HL-60 (cell line): ENCODE measurements around the gene TBC1D14.

ENCODE experiments used
- DNase-seq, 2 experiments: peaks; one replicate each; pipeline ENCODE4 v3.0.0-alpha.2; 2010 to 2020; ENCODE audit warnings: low read depth in 1 of 2, low spot score in 1 of 2
- H3K27ac ChIP-seq: fragments of 250-450 bp; sonication (Bioruptor Pico); replicated peaks from 2 replicates; pipeline ENCODE4 v1.5.1; 2020; ENCODE audit warnings: mild to moderate bottlenecking, moderate library complexity
- H3K27me3 ChIP-seq: fragments of 250-450 bp; sonication (Bioruptor Pico); 2 replicates; pipeline ENCODE4 v1.5.1; 2021; ENCODE audit warnings: mild to moderate bottlenecking, moderate library complexity; ENCODE audit not compliant: insufficient read depth, poor library complexity, severe bottlenecking
- H3K4me3 ChIP-seq: replicated peaks from 2 replicates; pipeline ENCODE4 v1.5.1; 2011; ENCODE audit warnings: mild to moderate bottlenecking, control low read depth, low read length; ENCODE audit not compliant: insufficient read depth
- CTCF ChIP-seq: IDR thresholded peaks from one replicate; pipeline ENCODE4 v1.5.1; 2011; ENCODE audit warnings: low read length, control low read depth, inconsistent platforms; ENCODE audit not compliant: insufficient read depth
- GABPA ChIP-seq: IDR thresholded peaks from 2 replicates; pipeline ENCODE4 v1.6.1; 2012; ENCODE audit warnings: low read depth
- POLR2AphosphoS5 ChIP-seq: IDR thresholded peaks from 2 replicates; pipeline ENCODE4 v1.6.1; 2012; ENCODE audit warnings: low read depth
- REST ChIP-seq: IDR thresholded peaks from 2 replicates; pipeline ENCODE4 v1.6.1; 2012; ENCODE audit warnings: low read depth; ENCODE audit not compliant: insufficient replicate concordance
- SPI1 ChIP-seq: IDR thresholded peaks from 2 replicates; pipeline ENCODE4 v1.6.1; 2012; ENCODE audit warnings: low read depth, mild to moderate bottlenecking, borderline replicate concordance

Gene TBC1D14

GRCh38 chr4:7032596-7032995 lies 123.0 kb downstream of the TBC1D14 start:
- no peak overlapping the region for H3K27ac ChIP-seq
- no peaks in the 10 kb centered on the region for H3K27me3 ChIP-seq
- no peak overlapping the region for H3K4me3 ChIP-seq
- TF ChIP-seq GABPA (no peak), POLR2AphosphoS5 (no peak), CTCF (no peak), SPI1 (no peak), REST (no peak)
- DNase-seq = no peak

DNA sequence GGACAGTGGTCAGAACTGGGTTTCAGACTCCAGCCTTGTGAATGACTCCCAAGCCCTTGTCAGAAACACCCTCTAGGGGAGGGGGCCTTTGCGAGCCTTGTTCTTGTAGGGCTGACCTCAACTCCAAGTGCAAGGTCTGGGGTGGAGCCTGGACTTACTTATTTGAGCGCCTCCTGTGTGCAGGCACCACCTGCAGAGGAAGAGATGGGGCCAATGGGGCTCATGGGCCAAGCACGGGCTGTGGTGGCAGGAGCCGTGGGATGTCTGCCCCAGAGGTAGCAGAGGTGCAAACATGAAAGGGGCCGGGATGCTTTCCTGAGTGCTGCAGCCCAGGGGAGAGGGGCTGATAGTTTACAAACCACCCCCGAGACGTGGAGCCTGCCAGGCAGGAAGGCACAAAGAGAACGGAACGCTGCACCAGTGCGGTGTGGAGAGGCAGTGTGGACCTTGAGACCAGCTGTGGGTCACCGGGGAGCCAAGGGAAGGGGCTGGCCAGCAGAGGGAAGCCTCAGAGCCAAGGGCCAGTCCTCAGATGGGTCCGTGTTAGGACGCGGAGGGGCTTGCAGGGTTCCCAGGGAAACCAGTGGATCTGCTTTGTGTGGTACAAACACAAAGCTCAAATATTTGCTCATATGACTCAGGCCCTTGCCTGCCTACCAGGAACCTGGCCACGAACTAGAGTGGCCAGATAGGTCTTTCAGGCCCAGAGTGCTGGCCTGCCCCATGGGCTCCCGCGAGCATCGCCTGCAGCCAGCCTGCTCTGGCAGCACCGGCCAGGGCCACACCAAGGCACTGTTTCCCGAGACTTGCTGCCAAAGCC lies 124.8 kb downstream of the TBC1D14 start:
- Histone ChIP-seq H3K4me3 (no peak overlapping the region), H3K27ac (no peak overlapping the region), H3K27me3 (no peaks in the 10 kb centered on the region)
- TF ChIP-seq REST = no peak
- TF ChIP-seq CTCF = no peak
- no peak for TF ChIP-seq SPI1
- no peak for TF ChIP-seq GABPA
- TF ChIP-seq POLR2AphosphoS5 = no peak
- DNase-seq = no peak

DNA sequence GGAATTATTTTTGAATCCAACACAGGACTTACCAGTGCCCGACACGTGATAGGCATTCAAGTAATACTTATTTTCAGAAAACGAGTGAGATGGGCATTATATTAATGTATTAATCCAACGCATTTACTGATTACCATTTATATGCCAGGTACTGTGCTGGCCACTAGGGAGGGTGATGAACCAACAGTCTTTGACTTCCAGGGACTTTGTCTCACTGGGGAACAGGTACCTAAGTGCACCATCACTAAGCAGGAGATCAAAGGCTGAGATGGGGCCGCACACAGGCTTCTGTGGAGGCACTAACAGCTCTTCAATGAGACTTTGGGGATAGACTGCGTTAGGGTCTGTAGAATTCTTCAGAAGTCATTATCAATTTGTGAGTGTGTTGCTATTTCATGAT lies 127.8 kb downstream of the TBC1D14 start:
- DNase-seq = no peak
- TF ChIP-seq SPI1 (no peak), CTCF (no peak), REST (no peak), GABPA (no peak), POLR2AphosphoS5 (no peak)
- H3K27me3 ChIP-seq = no peaks in the 10 kb centered on the region
- no peak overlapping the region for H3K4me3 ChIP-seq
- no peak overlapping the region for H3K27ac ChIP-seq
